ENCODE data around the gene IFT25. TPM values are rescaled to one million over a fixed set of nuclear protein-coding genes. Genes with fewer than 3 reads are reported as not detected.

Gene IFT25
- total and polyA plus RNA-seq, 2 donors, result 39.9 to 52.3 TPM

DNA sequence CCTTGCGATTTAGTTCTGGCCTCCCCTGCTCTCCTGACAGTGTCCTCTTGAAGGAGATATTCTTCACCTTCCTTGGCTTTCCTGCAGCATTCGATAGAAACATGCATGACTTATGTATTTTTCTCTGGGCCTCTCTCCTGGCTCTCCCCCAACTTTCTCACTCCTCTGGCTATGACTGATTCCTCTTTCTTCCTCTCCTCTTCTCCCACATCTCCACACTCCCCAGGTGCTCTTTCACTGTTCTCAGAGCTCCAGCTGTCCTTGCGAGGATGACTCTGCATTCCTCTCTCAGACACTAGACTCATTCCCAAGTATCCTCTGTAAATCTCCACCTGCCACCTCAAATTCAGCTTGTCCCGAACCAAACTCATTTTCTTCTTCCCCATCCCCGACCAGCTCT, 18.6 kb upstream of the IFT25 start:
- Histone ChIP-seq H3K4me1 (ENCODE audit: control insufficient read depth in 2 of 2, insufficient read depth in 2 of 2, low read length in 2 of 2) (no peaks in the 10 kb centered on the region), H3K27me3 (ENCODE audit: control insufficient read depth in 2 of 2, insufficient read depth in 1 of 2, low read length in 1 of 2) (no peaks in the 10 kb centered on the region), H3K4me3 (ENCODE audit: low read length in 2 of 2) (no peak overlapping the region), H3K36me3 (ENCODE audit: control insufficient read depth in 2 of 2, insufficient read depth in 2 of 2, low read length in 1 of 2) (peaks cover 40 to 56% of the 10 kb centered on the region in 2 donors), H3K9me3 (ENCODE audit: control insufficient read depth in 2 of 2, insufficient read depth in 1 of 2, low read length in 1 of 2) (no peaks in the 10 kb centered on the region), H3K27ac (ENCODE audit: low read depth in 1 of 2, low read length in 1 of 2) (no peak overlapping the region)
- no peak for DNase-seq (ENCODE audit: low read depth in 6 of 9, low spot score in 9 of 9)
- 91% methylated on average over 5 of the region's 5 CpGs for WGBS

DNA sequence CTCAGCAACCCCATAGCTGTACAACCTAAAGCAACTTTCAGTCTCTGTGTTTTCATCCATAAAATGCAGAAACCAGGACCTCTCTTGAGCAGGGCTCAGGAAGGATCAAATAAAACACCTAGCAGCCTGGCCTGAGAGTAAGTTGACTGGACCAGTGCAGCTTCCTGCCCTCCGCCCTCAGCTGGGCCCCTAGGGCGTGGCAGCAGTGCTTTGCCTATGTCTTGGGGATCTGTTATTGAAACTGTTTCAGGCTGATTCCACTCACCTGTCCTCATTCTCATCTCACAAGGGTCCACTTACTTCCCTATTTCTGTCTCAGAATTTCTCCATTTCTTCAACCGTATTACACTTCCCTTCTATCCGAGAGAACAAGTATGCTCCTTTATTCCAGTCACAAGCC, 18.0 kb upstream of the IFT25 start:
- Histone ChIP-seq H3K4me3 (ENCODE audit: low read length in 2 of 2) (no peak overlapping the region), H3K9me3 (ENCODE audit: control insufficient read depth in 2 of 2, insufficient read depth in 1 of 2, low read length in 1 of 2) (no peaks in the 10 kb centered on the region), H3K27ac (ENCODE audit: low read depth in 1 of 2, low read length in 1 of 2) (no peak overlapping the region), H3K36me3 (ENCODE audit: control insufficient read depth in 2 of 2, insufficient read depth in 2 of 2, low read length in 1 of 2) (peaks cover 40 to 52% of the 10 kb centered on the region in 2 donors), H3K4me1 (ENCODE audit: control insufficient read depth in 2 of 2, insufficient read depth in 2 of 2, low read length in 2 of 2) (no peaks in the 10 kb centered on the region), H3K27me3 (ENCODE audit: control insufficient read depth in 2 of 2, insufficient read depth in 1 of 2, low read length in 1 of 2) (no peaks in the 10 kb centered on the region)
- no peak for DNase-seq (ENCODE audit: low read depth in 6 of 9, low spot score in 9 of 9)
- WGBS, result over 99% methylated on average over 4 of the region's 4 CpGs

DNA sequence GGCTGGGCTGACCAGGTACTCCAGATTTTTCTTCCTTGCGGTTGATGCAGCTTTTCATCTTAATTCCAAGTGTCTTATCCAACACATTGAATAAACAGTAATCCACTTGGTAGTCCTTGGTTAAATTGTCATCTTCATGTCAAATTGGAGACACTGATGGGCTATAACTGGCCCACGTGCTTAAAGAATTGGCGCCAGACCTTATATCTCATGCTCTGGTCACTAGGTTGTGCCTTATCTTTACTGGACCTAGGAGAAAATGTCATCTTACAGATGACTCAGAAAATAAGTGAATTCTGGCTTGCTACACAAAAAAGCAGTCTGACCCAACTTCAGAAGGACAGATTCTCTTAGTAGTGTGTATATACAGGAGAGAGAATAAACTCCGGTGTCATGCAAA, 16.9 kb upstream of the IFT25 start:
- Histone ChIP-seq H3K27ac (ENCODE audit: low read depth in 1 of 2, low read length in 1 of 2) (no peak overlapping the region), H3K36me3 (ENCODE audit: control insufficient read depth in 2 of 2, insufficient read depth in 2 of 2, low read length in 1 of 2) (peaks cover 34 to 49% of the 10 kb centered on the region in 2 donors), H3K9me3 (ENCODE audit: control insufficient read depth in 2 of 2, insufficient read depth in 1 of 2, low read length in 1 of 2) (no peaks in the 10 kb centered on the region), H3K27me3 (ENCODE audit: control insufficient read depth in 2 of 2, insufficient read depth in 1 of 2, low read length in 1 of 2) (no peaks in the 10 kb centered on the region), H3K4me1 (ENCODE audit: control insufficient read depth in 2 of 2, insufficient read depth in 2 of 2, low read length in 2 of 2) (no peaks in the 10 kb centered on the region), H3K4me3 (ENCODE audit: low read length in 2 of 2) (no peak overlapping the region)
- no peak for DNase-seq (ENCODE audit: low read depth in 6 of 9, low spot score in 9 of 9)
- 98% methylated on average over 4 of the region's 4 CpGs for WGBS

DNA sequence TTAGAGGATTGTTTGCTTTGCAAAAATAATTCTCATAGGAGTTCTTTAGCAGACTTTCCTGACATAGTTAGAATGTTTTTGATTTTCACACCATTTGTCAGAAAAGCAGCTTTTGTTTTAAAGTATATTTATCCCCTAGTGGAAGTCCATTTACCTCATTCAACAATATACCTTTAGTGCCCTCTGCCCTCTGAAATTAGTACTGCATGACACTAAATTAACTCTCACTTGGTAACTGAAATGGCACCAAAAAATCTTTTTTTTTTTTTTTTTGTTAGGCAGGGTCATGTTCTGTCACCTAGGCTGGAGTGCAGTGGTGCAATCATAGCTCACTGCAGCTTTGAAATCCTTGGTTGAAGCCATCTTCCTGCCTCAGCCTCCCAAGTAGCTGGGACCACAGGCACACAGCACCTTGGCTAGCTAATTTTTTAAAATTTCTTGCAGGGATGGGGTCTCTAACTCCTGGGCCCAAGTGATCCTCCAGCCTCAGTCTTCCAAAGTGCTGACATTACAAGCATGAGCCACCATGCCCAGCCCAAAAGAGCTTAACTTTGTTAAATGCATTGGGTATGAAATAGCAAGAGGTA, 14.3 kb upstream of the IFT25 start:
- peak in 4 of 9 donors; percentile 14 to 63 (median 28) for DNase-seq (ENCODE audit: low read depth in 6 of 9, low spot score in 9 of 9)
- Histone ChIP-seq H3K36me3 (ENCODE audit: control insufficient read depth in 2 of 2, insufficient read depth in 2 of 2, low read length in 1 of 2) (peaks cover 26 to 46% of the 10 kb centered on the region in 2 donors), H3K4me1 (ENCODE audit: control insufficient read depth in 2 of 2, insufficient read depth in 2 of 2, low read length in 2 of 2) (no peaks in the 10 kb centered on the region), H3K4me3 (ENCODE audit: low read length in 2 of 2) (no peak overlapping the region), H3K9me3 (ENCODE audit: control insufficient read depth in 2 of 2, insufficient read depth in 1 of 2, low read length in 1 of 2) (no peaks in the 10 kb centered on the region), H3K27ac (ENCODE audit: low read depth in 1 of 2, low read length in 1 of 2) (no peak overlapping the region), H3K27me3 (ENCODE audit: control insufficient read depth in 2 of 2, insufficient read depth in 1 of 2, low read length in 1 of 2) (no peaks in the 10 kb centered on the region)

DNA sequence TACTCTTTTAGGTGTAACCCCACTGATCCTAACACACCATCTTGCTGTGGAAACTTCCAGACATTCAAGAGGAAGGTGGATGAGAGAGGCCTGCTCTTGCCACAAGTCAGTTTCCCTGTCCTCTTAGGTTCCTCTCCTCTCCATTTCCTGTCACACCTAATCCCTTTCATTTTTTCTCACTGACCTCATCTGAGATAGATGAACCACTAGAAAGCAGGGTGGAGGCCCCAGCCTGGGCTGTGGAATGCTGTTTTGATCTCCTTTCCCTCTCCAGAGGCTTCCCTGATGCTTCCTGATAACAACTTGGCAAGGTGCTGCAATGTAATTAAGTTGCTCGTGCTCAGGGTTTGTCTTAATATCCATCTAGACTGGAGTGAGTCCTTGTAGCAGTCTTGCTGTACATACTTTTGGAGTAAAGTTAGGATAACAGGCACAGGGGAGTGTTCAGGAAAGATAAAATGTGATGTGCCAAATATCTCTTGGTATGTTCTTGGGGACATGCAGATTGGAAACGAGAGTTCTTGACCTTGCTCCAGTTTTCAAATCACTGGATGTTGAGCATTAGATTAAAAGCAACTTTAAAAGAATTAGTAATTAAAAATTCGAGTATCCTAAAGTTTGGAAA, 11.8 kb upstream of the IFT25 start:
- H3K27ac ChIP-seq (ENCODE audit: low read depth in 1 of 2, low read length in 1 of 2), result peak overlapping the region in 1 of 2 donors; percentile 36
- H3K9me3 ChIP-seq (ENCODE audit: control insufficient read depth in 2 of 2, insufficient read depth in 1 of 2, low read length in 1 of 2), result no peaks in the 10 kb centered on the region
- peaks cover 11 to 31% of the 10 kb centered on the region in 2 donors for H3K36me3 ChIP-seq (ENCODE audit: control insufficient read depth in 2 of 2, insufficient read depth in 2 of 2, low read length in 1 of 2)
- no peaks in the 10 kb centered on the region for H3K27me3 ChIP-seq (ENCODE audit: control insufficient read depth in 2 of 2, insufficient read depth in 1 of 2, low read length in 1 of 2)
- no peak overlapping the region for H3K4me3 ChIP-seq (ENCODE audit: low read length in 2 of 2)
- 91% methylated on average over 3 of the region's 3 CpGs for whole genome bisulfite sequencing
- no peaks in the 10 kb centered on the region for H3K4me1 ChIP-seq (ENCODE audit: control insufficient read depth in 2 of 2, insufficient read depth in 2 of 2, low read length in 2 of 2)
- DNase-seq (ENCODE audit: low read depth in 6 of 9, low spot score in 9 of 9), result no peak

DNA sequence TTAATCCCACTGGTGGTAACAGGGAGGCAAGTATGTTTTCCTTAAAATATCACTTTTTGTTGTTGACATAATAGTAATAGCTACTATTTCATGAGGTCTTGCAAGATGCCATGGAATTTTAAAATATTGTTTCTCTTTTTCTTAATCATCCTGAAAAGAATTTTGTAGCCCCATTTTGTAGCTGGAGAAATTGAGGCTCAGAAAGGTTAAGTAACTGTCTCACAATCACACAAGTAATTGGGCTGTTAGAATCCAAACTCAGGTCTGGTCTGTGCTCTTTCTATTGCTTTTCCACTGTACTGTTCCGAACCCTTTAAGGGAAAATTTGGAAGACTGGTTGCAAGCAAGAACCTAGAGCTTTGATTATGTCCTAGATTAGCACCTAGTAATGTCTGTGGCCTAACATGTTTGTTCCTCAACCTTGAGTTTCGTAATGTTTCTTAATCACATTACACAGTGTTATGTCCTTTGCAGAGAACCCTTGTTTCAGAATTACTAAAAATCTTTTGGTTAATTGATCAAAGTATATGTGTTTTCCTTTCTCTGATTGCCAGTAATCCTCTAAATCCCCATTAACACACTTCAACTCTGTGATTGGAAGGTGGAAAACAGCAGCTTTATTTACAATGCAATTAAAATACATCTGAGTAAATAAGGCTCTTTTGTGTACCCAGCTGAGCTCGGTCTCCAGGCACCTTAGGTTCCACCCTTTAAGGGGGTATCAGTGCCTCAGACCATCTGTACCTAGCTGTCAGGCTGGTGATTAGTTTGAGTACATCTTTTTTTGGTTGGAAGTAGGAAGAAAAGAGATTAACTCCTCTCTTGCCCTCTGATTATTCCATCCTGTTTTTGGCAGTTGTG, 11.0 kb upstream of the IFT25 start:
- Histone ChIP-seq H3K9me3 (ENCODE audit: control insufficient read depth in 2 of 2, insufficient read depth in 1 of 2, low read length in 1 of 2) (no peaks in the 10 kb centered on the region), H3K27me3 (ENCODE audit: control insufficient read depth in 2 of 2, insufficient read depth in 1 of 2, low read length in 1 of 2) (no peaks in the 10 kb centered on the region), H3K4me1 (ENCODE audit: control insufficient read depth in 2 of 2, insufficient read depth in 2 of 2, low read length in 2 of 2) (no peaks in the 10 kb centered on the region), H3K36me3 (ENCODE audit: control insufficient read depth in 2 of 2, insufficient read depth in 2 of 2, low read length in 1 of 2) (peaks cover 18 to 34% of the 10 kb centered on the region in 2 donors), H3K4me3 (ENCODE audit: low read length in 2 of 2) (no peak overlapping the region), H3K27ac (ENCODE audit: low read depth in 1 of 2, low read length in 1 of 2) (peak overlapping the region in 1 of 2 donors; percentile 36)
- no peak for DNase-seq (ENCODE audit: low read depth in 6 of 9, low spot score in 9 of 9)
- WGBS, result 93% methylated on average over 3 of the region's 3 CpGs

DNA sequence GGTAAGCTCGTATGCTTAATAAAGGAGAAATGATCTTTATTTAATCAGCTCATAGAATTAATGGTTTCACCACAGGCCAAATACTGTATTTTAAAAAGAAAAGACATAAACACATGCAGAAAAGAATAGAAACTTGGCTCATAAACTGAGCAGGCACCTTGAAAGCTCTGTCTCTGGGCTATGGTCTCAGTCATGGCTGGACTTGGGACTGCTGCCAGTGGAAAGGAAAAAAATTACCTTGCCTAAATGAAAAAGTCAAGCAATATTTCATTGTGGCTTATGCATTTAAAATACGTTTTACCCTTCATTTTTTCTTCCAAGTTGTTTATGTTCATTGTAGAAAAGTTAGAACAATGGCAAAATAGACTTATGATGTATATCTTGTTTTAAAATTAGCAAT, 8.6 kb upstream of the IFT25 start:
- Histone ChIP-seq H3K4me1 (ENCODE audit: control insufficient read depth in 2 of 2, insufficient read depth in 2 of 2, low read length in 2 of 2) (peaks cover 11 to 13% of the 10 kb centered on the region in 2 donors), H3K27ac (ENCODE audit: low read depth in 1 of 2, low read length in 1 of 2) (no peak overlapping the region), H3K36me3 (ENCODE audit: control insufficient read depth in 2 of 2, insufficient read depth in 2 of 2, low read length in 1 of 2) (peaks cover 12 to 21% of the 10 kb centered on the region in 2 donors), H3K9me3 (ENCODE audit: control insufficient read depth in 2 of 2, insufficient read depth in 1 of 2, low read length in 1 of 2) (no peaks in the 10 kb centered on the region), H3K4me3 (ENCODE audit: low read length in 2 of 2) (no peak overlapping the region), H3K27me3 (ENCODE audit: control insufficient read depth in 2 of 2, insufficient read depth in 1 of 2, low read length in 1 of 2) (no peaks in the 10 kb centered on the region)
- no peak for DNase-seq (ENCODE audit: low read depth in 6 of 9, low spot score in 9 of 9)
- WGBS, result 97% methylated on average over 2 of the region's 2 CpGs

DNA sequence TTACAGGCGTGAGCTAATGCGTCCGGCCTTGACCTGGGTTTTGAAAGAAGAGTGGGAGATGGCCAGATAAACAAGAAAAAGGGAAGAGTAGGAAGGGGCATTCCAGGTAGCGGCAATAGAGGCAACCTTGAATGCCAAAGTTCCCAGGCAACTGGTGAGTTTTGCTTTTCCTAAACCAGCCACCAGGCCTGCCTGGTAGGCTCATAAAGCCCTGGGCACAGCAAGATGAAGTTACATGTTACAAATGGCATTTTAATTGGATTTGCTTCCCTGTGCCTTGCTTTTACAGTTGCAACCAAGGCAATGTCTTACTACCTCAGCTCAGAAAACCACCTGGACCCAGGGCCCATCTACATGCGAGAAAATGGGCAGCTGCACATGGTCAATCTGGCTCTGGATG, 6.2 kb upstream of the IFT25 start:
- Histone ChIP-seq H3K27me3 (ENCODE audit: control insufficient read depth in 2 of 2, insufficient read depth in 1 of 2, low read length in 1 of 2) (no peaks in the 10 kb centered on the region), H3K36me3 (ENCODE audit: control insufficient read depth in 2 of 2, insufficient read depth in 2 of 2, low read length in 1 of 2) (peaks cover 9 to 21% of the 10 kb centered on the region in 2 donors), H3K27ac (ENCODE audit: low read depth in 1 of 2, low read length in 1 of 2) (no peak overlapping the region), H3K9me3 (ENCODE audit: control insufficient read depth in 2 of 2, insufficient read depth in 1 of 2, low read length in 1 of 2) (no peaks in the 10 kb centered on the region), H3K4me3 (ENCODE audit: low read length in 2 of 2) (no peak overlapping the region), H3K4me1 (ENCODE audit: control insufficient read depth in 2 of 2, insufficient read depth in 2 of 2, low read length in 2 of 2) (peaks cover 16 to 23% of the 10 kb centered on the region in 2 donors)
- no peak for DNase-seq (ENCODE audit: low read depth in 6 of 9, low spot score in 9 of 9)
- 98% methylated on average over 5 of the region's 5 CpGs for WGBS

Measured in thymus (tissue), 11 donors.